Measurements from ENCODE around the gene TCP11L2.
"Not testable (repeated sequence)": the region's sequence is repeated elsewhere in the genome, so short reads cannot be mapped to it uniquely, and the experiment has no call there.

The TCP11L2 gene

DNA sequence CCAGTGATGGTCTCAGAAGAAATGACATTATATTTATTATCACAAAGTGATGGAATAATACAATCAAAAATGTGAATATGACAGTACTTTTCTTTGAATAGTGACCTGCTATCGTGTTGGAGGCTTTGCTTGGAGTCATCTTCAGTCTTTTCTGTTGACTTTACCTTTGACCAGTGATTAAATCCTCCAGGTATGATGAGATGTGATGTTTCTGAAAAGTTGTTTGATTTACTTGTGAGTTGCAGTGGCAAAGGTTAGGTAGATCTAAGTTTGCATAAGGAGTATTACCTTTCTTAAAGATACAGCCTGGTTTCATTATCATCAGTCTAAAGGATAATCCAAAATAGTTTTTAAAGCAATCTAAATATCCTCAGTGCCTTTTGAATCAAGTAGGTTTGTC lies 4.6 kb downstream of the TCP11L2 start:
- DNase-seq (ENCODE audit: low read depth in 2 of 2), result no peak

DNA sequence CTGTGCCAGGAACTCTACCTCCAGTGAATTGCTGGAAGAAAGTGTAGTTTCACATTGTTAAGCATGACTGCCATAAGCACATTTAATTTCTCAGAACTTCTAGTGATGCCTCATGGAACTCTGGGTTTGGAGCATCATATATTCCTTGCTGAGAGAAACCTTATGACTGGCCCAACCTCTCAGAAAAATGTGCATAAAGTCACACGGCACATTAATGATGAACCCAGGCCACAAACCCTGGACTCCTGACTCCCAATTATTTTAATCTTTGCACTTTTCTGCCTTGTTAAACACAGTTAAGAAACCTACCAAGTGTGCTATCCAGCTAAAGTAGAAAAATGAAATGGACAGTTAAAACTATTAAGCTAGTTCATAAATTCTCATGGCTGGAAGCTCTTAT lies 5.6 kb downstream of the TCP11L2 start:
- no peak for DNase-seq (ENCODE audit: low read depth in 2 of 2)

DNA sequence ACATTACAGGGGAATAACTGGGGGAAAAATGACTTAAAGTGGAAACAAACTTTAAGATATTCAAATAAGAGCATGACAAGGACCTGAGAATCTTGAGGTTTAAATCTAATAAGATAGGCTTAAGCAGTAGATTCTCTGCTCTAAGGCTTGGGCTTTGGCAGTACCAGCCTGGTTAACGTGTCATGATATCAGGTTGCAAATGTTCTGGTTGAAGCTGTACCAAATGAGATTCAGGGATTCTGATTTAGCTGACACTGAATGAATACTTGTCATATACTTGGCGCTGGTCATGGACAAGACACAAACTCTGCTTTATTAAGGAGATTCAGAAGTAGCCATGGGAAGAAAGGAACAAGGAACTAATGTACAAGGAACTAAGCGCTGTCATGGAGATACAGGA lies 6.1 kb downstream of the TCP11L2 start:
- DNase-seq (ENCODE audit: low read depth in 2 of 2), result no peak

DNA sequence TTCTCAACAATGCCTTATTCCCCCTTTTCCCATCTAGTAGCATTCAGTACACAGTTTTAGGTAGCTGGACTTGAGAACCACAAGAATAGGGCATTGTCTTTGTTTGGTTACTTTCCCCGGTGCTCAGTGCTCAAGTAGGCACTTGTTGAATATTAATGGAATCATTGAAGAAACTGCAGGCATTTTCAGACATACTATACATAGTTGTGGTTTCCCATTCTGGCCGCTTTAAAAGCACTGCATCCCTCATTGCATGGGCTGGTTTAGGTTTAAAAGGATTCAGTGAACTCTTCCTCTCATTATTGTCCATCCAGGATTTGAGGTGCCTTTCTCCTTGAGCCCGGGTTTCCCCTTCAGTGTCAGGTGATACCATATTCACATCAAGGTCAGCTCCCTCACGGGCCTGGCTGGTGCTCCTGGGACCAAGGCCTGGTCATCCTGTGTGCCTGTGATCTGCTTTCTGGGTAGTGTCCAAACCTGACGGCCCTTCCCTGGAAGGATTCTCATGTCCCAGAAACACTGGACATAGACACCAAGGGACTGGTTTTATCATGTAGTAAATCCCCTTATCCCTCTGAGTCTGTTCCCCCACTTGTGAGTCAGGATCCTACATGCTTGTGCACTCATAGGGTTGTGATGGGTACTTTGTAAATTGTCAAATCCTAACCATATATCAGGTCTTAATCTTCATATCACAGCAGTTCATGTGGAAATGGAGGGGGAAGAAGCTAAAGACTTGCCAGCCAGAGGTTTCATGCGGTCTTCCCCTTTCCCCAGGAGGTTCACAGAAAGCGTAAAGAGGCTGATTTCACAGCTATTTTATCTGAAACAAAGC lies 7.4 kb downstream of the TCP11L2 start:
- DNase-seq (ENCODE audit: low read depth in 2 of 2), result no peak

DNA sequence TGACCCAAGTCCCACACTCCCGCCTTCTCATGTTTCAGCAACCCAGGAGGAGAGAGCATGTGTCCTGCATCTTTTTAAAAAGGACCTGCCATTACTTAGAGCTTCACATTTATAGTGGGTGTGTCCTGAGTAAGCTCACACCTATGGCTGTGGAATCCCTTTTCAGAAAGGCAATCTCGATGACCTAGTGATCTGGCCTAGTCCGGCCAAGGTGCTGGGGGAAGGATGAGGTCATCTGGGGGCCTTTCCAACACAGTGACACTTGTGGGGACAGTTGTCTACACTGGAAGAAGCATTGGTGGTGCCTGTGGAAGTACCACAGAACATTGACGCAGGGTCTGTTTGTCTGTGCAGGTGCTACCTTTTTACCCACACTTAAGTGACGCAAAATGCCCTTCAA lies 8.2 kb downstream of the TCP11L2 start:
- no peak for DNase-seq (ENCODE audit: low read depth in 2 of 2)

DNA sequence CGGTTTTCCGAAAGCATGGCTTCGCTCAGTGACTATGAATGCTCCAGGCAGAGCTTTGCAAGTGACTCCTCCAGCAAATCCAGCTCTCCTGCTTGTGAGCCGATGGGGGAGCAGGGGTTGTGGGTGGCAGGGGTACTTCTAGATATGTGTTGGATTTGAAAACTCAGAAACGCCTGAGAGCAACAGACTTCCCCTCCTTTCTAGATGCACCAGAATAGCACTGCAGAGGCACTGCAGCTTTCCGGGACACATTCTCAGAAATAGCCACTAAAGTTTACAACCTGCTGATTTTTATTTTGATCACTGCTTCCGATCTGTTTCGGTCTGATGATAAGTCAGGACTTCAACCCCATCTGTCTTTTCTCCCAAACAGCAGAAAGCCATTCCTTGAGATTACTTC lies 8.6 kb downstream of the TCP11L2 start:
- DNase-seq (ENCODE audit: low read depth in 2 of 2), result no peak

DNA sequence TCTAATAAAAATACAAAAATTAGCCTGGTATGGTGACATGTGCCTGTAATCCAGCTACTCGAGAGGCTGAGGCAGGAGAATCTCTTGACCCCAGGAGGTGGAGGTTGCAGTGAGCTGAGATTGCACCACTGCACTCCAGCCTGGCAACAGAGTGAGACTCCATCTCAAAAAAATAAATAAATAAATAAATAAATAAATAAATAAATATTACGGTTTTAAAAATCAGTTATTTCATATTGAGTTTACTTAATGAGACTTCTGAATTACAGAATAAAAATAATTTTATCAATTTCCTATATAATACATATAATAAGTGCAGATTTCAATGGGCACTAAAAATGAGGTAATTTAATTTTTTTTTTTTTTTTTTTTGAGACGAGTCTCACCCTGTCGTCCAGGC lies 10.9 kb downstream of the TCP11L2 start:
- not testable (repeated sequence) for DNase-seq (ENCODE audit: low read depth in 2 of 2)

DNA sequence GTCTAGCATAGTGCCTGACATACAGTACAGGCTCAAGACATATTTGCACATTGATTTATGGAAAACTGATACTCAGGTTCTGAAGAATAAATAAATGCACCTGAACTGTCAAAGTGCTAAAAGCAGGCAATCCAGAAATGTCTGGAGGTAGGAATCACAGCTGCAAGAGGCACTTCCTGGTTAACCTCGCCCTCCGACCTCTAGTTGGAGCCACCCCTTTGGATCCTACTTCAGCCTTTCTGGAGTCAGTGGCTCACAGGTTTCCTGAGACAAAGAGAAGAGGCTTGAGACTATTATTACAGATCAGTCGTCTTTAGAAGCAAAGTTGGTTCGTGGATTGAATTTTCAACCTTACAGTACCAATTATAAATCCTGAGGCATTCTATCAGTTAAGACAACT lies 13.0 kb downstream of the TCP11L2 start:
- no peak for DNase-seq (ENCODE audit: low read depth in 2 of 2)

DNA sequence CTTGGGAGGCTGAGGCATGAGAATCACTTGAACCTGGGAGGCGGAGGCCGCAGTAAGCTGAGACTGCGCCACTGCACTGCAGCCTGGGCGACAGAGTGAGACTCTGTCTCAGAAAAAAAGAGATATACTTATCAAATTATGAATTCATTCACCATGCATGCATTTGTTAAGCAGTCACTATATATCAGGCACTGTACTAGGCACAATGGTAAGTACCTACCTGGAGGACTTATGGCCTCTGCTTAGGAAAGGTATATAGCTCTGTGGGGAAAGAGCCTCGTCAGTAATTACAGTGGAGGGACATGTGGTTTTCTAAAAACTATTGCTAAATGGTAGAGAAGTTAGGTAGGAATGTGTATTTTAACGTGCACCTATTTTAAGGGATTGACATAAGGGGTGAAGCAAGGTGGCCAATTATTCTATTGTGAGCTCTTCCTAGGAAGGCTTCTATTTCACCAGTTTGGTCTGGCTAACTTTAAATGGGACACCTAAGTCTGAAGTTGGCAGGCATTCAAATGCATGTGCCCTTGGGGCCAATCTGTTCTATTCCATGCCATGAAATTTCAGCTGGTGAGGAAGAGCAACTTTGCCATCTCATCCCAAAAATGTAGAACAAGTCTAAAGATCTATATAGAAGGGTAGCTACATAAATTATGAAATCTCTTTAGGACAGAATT lies 15.0 kb downstream of the TCP11L2 start:
- DNase-seq (ENCODE audit: low read depth in 2 of 2), result no peak

DNA sequence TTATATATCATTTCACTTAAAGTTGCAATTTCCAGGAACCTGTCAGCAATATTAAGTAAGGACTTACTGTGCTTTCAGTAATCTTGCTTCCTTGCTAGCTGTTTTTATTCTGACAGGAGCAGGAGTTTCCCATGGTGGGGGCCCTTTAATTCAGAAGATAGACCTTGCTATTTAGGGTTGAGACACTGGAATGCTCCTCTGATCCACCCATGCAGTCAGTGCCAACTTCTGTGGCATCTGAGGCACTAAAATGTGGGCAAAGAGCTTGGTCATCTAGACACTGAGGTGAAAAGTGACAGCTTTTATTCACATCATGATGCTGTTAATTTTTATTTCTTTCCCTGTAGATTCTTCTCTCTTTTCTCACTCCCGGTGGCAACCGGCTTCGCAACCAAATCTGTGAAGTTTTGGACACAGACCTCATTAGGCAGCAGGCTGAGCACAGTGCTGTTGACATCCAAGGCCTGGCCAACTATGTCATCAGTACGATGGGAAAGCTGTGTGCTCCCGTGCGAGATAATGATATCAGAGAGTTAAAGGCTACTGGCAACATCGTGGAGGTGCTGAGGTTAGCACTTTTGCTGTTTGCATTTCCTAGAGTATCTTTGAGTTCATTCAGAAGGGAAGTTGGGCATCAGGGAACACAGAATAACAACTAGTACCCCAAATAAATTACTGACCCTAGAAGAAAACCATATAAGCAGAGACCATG lies 18.8 kb downstream of the TCP11L2 start:
- DNase-seq (ENCODE audit: low read depth in 2 of 2), result no peak

DNA sequence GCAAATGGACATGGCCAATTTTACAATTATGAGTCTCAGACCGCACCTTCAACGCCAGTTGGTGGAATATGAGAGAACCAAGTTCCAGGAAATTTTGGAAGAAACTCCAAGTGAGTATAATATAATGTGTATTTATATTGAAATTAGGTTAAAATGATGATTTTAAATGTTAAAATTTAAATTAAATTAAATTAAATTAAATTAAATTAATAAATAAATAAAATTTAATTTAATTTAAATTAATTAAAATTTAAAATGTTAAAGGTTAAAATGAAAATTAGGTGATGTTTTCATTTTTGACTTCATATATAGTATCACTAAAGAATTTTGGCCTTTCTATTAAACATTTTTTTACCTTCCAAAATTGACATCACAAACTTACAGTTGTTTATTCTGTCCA lies 21.0 kb downstream of the TCP11L2 start:
- no peak for DNase-seq (ENCODE audit: low read depth in 2 of 2)

DNA sequence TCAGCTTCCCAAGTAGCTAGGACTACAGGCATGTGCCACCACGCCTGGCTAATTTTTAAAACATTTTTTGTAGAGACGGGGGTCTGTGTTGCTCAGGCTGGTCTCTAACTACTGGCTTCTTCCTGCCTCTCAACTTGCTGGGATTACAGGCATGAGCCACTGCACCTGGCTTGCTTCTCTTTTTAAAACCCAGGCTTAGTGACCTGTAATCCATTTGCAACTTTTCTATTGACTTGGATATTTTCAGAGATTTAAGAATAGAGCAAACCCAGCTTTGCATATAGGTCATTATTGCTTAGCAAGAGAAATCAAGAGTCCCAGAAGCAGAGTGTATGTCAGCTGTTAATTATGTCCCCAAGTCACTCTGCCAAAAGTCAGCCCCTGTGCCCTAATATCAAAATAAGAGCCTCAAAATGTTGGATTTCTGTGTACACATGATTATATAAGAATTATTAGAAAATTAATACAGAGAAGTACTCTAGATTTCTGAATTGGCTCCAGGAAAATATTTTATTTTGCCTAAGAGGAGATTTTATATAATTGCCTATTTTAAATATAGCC lies 24.9 kb downstream of the TCP11L2 start:
- DNase-seq (ENCODE audit: low read depth in 2 of 2), result no peak

DNA sequence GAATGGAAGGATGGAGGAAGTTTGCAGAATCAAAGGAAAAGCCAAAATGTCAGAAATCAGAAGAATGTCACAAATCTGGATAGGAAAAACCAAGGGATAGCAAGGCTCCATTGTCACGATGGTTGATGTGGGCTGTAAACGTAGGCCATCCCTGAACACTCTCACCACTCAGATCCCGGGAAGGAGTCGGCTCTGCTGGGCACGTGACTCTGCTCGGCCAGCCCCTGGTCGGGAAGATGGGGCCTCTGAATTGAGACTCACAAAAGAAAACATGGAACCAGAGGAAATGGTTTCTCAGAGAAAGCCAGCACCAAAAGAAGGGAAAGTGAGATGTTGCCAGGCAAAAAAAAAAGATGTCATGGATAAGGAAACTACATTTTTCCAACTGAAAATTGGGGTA lies 26.2 kb downstream of the TCP11L2 start:
- DNase-seq (ENCODE audit: low read depth in 2 of 2), result no peak

DNA sequence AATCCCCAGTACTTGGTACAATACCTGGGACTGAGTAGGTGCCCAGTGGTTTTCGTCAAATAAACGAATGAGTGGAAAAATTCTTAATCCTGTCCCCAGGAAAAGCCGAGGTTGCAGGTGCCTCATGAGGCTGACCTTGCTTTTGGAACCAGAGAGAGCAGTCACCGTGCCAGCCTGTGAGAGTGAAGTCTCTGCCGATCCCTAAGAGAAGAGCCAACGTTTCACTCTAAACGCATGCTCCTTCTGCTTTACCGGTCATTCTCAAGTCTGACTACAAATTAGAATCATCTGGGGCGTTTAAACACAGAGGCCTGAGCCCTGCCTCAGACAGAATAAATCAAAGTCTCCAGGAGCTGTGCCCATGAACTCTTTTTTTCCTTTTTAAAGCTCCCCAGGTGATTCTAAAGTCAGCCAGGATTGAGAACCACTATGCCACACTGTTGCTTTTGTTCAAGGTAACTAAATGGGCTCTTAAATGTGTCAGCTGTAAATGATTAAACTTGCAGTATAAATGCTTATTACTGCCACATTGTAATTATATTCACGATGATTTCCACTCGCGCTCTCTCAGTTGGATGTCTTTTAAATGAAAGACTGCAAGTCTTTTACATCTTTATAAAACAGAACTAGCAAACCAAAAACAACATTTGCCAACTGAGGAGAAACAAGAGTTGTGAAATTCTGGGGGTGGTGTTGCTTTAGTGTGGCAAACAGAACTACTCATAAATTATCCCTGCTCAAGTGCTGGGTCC lies 26.9 kb downstream of the TCP11L2 start:
- no peak for DNase-seq (ENCODE audit: low read depth in 2 of 2)

DNA sequence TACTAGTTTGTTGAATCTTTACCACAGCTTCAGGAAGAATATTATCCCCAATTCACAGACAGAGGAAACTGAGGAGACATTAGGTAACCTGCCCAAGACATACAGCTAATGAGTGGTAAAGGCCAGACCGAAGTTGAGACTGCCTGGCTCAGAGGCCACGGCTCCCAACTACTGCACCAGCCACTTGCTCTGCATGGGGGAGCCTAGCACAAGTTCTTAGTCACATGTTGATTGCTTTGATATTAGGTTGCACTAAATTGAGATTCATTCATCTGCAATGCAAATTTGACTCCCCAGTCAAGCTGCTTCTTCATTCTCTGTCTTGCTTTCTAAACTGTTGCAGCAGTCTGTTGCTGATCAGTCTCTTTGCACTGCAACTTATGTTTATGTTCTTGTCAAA lies 29.1 kb downstream of the TCP11L2 start:
- no peak for DNase-seq (ENCODE audit: low read depth in 2 of 2)

DNA sequence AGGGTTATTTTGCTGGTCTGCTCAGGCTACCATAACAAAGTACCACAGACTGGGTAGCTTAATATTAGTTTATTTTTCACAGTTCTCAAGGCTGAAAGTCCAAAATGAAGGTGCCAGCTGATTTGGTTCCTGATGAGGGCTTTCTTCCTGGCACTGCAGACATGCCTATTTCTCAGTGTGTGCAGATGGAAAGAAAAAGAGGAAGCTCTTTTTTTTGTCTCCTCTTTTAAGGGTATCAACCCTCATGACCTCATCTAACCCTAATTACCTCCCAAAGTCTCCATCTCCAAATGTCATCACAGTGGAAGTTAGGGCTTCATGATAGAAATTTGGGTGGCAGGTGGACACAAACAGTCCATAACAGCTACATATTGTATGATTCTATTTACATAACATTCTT lies 30.0 kb downstream of the TCP11L2 start:
- no peak for DNase-seq (ENCODE audit: low read depth in 2 of 2)

DNA sequence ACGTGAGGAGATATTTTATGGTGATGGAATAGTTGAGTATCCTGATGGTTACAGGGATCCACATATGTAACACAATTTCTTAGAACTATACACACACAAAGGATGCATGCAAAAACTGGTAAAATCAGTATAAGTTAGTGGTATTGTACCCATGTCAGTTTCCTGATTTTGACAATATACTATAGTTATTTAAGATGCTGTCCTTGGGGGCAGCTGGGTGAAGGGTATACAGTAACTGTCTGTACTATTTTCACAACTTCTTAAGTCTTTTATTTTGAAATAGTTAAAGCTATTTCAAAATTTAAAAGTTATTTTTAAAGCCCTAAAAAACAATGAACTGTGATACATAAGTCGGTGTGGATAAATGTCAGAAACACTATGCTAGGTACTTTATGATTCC lies 30.5 kb downstream of the TCP11L2 start:
- DNase-seq (ENCODE audit: low read depth in 2 of 2), result no peak

DNA sequence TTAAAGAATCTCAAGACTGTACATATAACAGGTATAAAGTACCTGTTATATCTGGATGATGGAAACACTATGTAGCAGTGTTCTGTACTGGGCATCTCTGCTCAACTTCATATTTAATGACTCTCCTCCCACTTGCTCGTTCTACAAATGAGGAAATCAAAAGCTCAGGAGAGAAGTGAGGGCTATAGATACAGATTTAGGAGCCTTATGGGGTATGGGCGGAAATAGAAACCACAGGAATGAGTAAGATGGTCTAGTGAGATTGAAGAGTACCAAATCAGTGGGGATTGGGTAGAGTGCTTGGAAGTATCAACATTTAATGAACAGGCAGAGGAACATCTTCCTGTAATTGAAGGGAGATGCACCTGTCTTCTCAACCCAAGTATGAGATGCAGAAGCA lies 31.2 kb downstream of the TCP11L2 start:
- DNase-seq (ENCODE audit: low read depth in 2 of 2), result no peak

DNA sequence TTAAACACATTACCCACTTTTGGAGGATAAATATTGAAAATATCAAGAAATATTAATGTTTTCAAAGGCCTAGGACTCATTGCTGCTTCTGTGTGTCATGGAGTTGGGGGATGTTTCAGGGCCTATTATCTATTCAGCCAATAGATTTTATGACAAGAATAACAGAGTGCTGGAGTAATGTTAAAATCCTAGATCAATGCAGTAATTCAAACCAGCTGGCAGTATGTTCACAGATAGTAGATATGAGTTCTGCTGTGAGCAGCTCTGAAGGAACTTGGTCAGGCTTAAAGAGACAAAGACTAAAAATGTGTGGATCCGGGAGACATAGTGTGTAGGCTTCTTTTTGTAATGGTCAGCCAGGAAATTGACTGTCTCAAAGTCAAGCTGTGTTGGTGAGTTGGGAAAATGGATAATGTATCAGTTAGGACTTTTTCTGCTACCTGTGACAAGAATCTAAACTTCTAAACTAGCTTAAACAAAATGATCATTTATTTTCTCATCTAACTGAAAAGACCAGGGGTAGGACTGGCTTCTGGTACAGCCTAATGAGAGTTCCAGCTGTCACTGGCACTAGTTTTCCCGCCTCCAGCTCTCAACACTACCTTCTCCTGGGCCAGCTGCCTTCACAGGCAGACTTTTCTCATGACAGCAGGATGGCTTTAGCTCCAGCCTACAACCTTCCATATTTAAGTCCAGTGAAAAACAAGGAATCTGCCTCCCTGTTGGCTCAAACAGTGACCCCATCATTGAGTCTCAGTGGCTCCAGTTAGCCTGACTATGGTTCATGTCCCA lies 38.7 kb downstream of the TCP11L2 start:
- DNase-seq (ENCODE audit: low read depth in 2 of 2), result no peak

DNA sequence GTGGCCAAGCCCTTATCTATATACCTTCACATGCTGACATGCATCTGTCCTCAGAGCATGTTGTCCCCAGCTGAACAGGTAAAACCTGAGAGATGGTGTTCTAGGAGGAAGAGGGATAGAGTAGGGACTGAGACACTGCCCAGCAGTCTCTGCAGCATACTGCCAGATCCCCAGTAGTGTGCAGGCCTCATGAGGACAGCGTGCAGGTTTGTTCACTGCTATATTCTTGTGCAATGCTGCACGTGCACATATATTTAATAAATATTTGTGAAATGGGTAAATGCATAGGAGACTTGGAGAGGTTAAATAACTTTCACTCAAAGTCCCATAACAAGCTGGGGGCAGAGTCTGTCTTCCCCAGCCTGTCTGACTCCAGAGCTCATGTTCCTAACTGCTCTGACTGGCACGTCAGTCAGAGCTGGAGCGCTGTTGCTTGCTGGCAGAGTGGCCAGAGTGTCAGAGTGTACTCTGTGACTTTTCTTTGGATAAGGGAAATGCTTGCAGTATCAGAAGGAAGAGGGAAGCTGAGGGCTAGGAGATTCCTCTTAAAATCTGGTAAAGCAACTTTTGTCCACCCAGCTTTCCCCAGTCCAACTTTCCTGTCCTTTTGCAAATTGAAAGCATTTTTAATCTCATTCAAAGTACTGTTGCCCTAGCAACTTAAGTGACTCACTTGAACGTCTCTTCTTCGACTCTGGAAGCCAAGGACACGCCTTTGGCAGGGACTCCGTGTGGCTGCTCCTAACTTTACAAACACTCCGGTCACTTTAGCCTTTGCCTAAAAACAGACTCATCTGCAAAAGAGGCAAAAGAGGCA lies 40.1 kb downstream of the TCP11L2 start:
- no peak for DNase-seq (ENCODE audit: low read depth in 2 of 2)

All from stimulated activated CD8-positive, alpha-beta memory T cell treated with anti-CD3 and anti-CD28 coated beads, Interleukin-2, amount 100 ng/mL, for 1 hour (primary cell).